ENCODE measurements around the gene ERVV-1. TPM values are rescaled to one million over a fixed set of nuclear protein-coding genes. Genes with fewer than 3 reads are reported as not detected.
"Not testable (repeated sequence)": the region's sequence is repeated elsewhere in the genome, so short reads cannot be mapped to it uniquely, and the experiment has no call there.

ERVV-1 gene
- total RNA-seq, 2 donors from 2014 or later = not detected

DNA sequence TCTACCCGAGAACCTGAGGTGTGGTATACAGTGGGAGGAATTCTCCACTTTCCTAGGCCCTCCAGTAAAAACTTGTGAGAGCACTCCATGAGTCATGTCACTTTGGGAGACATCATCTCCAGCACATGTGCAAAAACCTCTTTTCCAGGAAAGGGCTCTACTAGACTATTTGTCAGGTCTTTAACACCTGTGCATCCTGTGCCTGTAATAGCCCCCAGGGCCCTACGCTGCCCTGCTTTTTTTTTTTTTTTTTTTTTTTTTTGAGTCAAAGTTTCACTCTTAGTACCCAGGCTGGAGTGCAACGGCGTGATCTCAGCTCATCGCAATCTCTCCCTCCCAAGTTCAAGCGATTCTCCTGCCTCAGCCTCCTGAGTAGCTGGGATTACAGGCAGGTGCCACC lies 1.7 kb upstream of the ERVV-1 start:
- no peak for ATAC-seq
- DNase-seq = no peak
- intact Hi-C loops (cut with DNase I, micrococcal nuclease) = no loop called here

- intact Hi-C loops (cut with DNase I, micrococcal nuclease) = no loop called here
- ATAC-seq (no peak), DNase-seq (no peak)
These were observed 1.4 kb downstream of the ERVV-1 start for GRCh38 chr19:53015159-53015558.

GRCh38 chr19:53015730-53016129 lies 2.0 kb downstream of the ERVV-1 start:
- DNase-seq = no peak
- no peak for ATAC-seq
- intact Hi-C loops (cut with DNase I, micrococcal nuclease) = no loop called here

DNA sequence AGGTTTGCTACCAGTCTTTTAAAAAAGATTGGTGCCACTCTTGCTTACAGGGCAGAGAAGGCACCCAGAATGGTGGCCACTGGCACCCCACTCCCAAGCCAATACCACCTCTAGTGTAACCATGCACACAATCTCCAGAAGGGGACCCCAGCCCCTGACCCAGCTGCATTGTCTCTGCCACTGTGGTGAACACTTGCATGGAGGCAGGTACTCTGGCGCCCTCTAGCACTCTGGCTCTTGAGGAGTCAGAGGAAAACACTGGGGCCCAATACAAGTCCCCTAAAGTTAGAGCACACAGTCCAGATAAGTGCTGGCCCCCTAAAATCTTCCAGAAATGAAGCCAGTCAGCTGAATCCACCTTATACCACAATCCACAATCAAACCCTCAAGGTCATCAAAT lies 6.0 kb downstream of the ERVV-1 start:
- DNase-seq (peak in 1 of 2 donors; percentile 12), ATAC-seq (no peak)
- intact Hi-C loops (cut with DNase I, micrococcal nuclease) = no loop called here

GRCh38 chr19:53028306-53028705 lies 14.6 kb downstream of the ERVV-1 start:
- intact Hi-C loops (cut with DNase I, micrococcal nuclease); DNase-seq; ATAC-seq: not testable (repeated sequence)

- intact Hi-C loops (cut with DNase I, micrococcal nuclease) = no loop called here
- ATAC-seq (no peak), DNase-seq (no peak)
These were observed 20.3 kb downstream of the ERVV-1 start for GRCh38 chr19:53034054-53034453.

- ATAC-seq (no peak), DNase-seq (no peak)
- intact Hi-C loops (cut with DNase I, micrococcal nuclease) = no loop called here
These were observed 21.4 kb downstream of the ERVV-1 start for GRCh38 chr19:53034948-53035675.

DNA sequence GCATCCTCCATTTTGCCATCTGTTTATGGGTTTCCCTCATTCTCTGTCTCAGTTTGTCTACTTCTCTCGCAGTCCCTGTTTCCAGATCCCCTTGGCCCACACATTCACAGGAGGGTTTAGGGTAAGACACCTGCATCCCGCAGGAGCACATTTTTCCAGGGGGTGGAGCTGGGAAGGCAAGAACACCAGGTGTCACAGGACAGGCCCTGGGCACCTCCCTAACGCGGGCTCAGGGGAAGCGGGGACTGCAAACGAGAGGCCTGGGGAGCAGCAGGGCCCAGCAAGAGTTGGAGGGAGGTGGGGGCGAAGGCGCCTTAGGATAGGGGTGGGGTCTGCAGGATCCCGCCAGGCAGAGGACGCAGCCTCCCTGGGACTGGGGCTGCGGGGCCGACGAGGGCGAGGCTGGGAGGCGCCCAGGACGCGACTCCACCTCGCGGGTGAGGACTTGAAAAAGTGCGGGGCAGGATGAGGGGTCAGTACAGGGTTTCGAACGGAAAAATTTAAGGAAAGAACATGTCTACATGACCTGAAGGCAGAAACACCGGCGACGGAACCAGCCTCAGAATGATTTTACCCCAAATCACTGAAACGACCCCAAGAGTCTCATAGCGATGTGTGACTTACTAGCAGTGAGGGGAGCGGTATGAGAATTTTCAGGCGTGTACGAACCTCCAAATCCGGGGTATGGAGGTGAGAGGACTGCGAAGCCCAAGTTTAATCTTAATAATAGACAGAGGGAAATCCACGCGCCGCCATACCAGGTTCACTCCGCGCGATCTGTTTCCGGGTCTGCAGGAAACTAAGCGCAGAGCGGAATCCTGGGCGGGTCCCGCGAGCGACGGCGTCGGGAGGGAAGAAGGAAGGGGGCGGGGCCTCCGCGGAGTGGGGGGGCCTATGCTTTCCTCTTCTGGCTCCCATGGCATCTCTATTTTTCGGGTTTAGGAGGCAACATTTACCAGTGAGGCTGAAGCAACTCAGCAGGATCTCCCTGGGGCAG lies 23.7 kb downstream of the ERVV-1 start:
- intact Hi-C loops (cut with DNase I, micrococcal nuclease) = no loop called here
- no peak for ATAC-seq
- no peak for DNase-seq

GRCh38 chr19:53041366-53041765 lies 27.6 kb downstream of the ERVV-1 start:
- ATAC-seq (no peak), DNase-seq (no peak)
- intact Hi-C loops (cut with DNase I, micrococcal nuclease) = no loop called here

DNA sequence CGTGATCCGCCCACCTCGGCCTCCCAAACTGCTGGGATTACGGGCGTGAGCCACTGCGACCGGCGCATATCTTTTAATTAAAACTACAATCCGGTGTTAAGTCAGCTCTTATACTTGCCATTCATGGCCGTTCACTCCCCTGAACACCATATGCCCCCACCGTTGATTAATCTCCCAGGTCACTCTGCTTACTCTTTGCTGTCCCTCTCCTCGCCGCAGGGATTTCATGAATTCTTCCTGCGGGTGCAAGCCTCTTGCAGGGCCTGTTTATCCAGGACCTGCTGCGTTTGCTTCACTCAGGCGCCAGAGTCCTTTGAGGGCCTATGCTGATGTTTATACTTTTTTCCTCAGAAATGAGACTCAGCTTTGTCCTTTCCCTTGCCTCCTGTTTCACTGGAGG lies 31.8 kb downstream of the ERVV-1 start:
- intact Hi-C loops (cut with DNase I, micrococcal nuclease) = no loop called here
- ATAC-seq (no peak), DNase-seq (no peak)

DNA sequence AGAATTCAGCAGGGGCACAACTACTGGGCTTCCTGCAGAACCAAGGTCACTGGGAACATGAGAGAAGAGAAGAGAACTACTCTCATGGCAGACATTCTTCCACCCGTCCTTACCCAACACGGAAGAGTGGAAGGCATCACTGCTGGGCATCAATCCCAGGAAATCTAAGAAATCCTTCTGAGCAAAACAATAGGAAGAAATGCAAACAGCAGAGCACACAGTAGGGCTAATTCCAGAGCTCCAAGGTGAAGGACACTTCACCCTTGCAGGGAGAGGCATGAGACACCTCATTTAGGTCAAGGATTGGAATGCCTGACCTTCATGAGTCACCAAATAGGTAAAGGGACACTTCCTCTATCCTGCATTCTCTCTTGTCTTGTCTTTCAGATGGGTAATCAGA lies 33.7 kb downstream of the ERVV-1 start:
- no peak for ATAC-seq
- DNase-seq = no peak
- intact Hi-C loops (cut with DNase I, micrococcal nuclease) = no loop called here

- no peak for ATAC-seq
- intact Hi-C loops (cut with DNase I, micrococcal nuclease) = no loop called here
- no peak for DNase-seq
These were observed 41.4 kb downstream of the ERVV-1 start for GRCh38 chr19:53055117-53055516.

- intact Hi-C loops (cut with DNase I, micrococcal nuclease) = no loop called here
- no peak for DNase-seq
- ATAC-seq = no peak
These were observed 44.3 kb downstream of the ERVV-1 start for GRCh38 chr19:53057904-53058580.

Other genes starting within 250 kb of the ERVV-1 start
- 10 to 100 TPM; 11.8 to 12.0 TPM for gene ZNF600, start 227.1 kb upstream of the ERVV-1 start, total RNA-seq
- 10 to 100 TPM; 20.2 to 24.2 TPM for gene ZNF28, start 192.3 kb upstream of the ERVV-1 start, total RNA-seq
- gene ZNF468, start 156.3 kb upstream of the ERVV-1 start, total RNA-seq = 10 to 100 TPM; 16.0 to 23.4 TPM
- gene ZNF320, start 116.3 kb upstream of the ERVV-1 start, total RNA-seq = 10 to 100 TPM; 14.6 to 20.9 TPM
- gene ZNF888, start 90.5 kb upstream of the ERVV-1 start, total RNA-seq = 10 to 100 TPM; 11.4 to 18.3 TPM
- gene ZNF816, start 51.0 kb upstream of the ERVV-1 start, total RNA-seq = 10 to 100 TPM; 12.8 to 14.2 TPM
- gene ERVV-2, start 30.8 kb downstream of the ERVV-1 start, total RNA-seq = not detected
- 10 to 100 TPM; 20.4 to 21.2 TPM for gene ZNF160, start 89.5 kb downstream of the ERVV-1 start, total RNA-seq
- gene ZNF415, start 119.0 kb downstream of the ERVV-1 start, total RNA-seq = 1 to 10 TPM; 6.1 to 7.2 TPM
- gene ZNF347, start 145.1 kb downstream of the ERVV-1 start, total RNA-seq = 1 to 10 TPM; 6.3 to 8.0 TPM
- 1 to 10 TPM; 1.8 to 2.0 TPM for gene ZNF665, start 179.4 kb downstream of the ERVV-1 start, total RNA-seq
- 1 to 10 TPM; 2.5 to 6.4 TPM for gene ZNF677, start 241.0 kb downstream of the ERVV-1 start, total RNA-seq
- not detected for gene VN1R2, start 244.4 kb downstream of the ERVV-1 start, total RNA-seq

Measured in left colon (tissue), 2 donors.